A549 (cell line): ENCODE results near the gene NRXN2.

Experiments
- HOXB13 ChIP-seq: fragments of 250-450 bp; sonication (Bioruptor Pico); IDR thresholded peaks from 2 replicates; pipeline ENCODE4 v1.5.0; 2020; ENCODE audit warnings: low read depth, mild to moderate bottlenecking, moderate library complexity
- JUNB ChIP-seq: fragments of >200 bp; sonication (Bioruptor Twin); formaldehyde crosslinking; IDR thresholded peaks from 2 replicates; pipeline ENCODE4 v1.6.1; 2016
- POLR2A ChIP-seq: IDR thresholded peaks from 2 replicates; pipeline ENCODE4 v1.6.1; 2012; ENCODE audit warnings: mild to moderate bottlenecking, low read length
- TF ChIP-seq, protein P1 (sequence below): fragments of >200 bp; sonication (Bioruptor Twin); formaldehyde crosslinking; IDR thresholded peaks from 3 replicates; pipeline ENCODE4 v1.5.1; 2016

DNA sequence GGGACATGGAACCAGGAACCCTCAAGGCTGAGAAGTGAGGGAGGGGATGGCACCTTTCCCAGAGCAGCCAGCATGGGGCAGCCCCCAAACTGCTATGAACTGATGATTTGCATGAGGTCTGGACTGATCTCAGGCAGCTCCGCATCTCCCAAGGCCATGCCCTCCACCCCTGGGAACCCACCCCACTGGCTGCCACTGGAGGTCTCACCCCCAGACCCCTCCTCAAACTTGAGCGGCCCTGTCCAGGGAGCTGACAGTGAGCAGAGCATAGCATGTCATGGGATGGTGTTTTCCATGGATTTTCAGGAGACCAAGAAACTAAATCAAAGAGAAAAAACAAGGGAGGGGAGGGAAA, 46.8 kb downstream of the NRXN2 start:
- TF ChIP-seq, protein P1, sequence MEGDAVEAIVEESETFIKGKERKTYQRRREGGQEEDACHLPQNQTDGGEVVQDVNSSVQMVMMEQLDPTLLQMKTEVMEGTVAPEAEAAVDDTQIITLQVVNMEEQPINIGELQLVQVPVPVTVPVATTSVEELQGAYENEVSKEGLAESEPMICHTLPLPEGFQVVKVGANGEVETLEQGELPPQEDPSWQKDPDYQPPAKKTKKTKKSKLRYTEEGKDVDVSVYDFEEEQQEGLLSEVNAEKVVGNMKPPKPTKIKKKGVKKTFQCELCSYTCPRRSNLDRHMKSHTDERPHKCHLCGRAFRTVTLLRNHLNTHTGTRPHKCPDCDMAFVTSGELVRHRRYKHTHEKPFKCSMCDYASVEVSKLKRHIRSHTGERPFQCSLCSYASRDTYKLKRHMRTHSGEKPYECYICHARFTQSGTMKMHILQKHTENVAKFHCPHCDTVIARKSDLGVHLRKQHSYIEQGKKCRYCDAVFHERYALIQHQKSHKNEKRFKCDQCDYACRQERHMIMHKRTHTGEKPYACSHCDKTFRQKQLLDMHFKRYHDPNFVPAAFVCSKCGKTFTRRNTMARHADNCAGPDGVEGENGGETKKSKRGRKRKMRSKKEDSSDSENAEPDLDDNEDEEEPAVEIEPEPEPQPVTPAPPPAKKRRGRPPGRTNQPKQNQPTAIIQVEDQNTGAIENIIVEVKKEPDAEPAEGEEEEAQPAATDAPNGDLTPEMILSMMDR, result no peak
- TF ChIP-seq HOXB13 (CRISPR knock-in tag) (no peak), POLR2A (no peak), JUNB (no peak)
